Muscle of back (tissue), 11 donors: ENCODE measurements around the gene MICAL2. TPM values are rescaled to one million over a fixed set of nuclear protein-coding genes. Genes with fewer than 3 reads are reported as not detected.

Experiments
- DNase-seq, 3 donors: peaks; one replicate each; pipeline versions ENCODE4 v3.0.0 to v3.0.0-alpha.2; 2013
- polyA plus RNA-seq, 10 donors: library from polyadenylated mRNA; unstranded; fragments of 120-200 nt; gene quantifications; one replicate each; pipeline ENCODE4 v1.2.1, GENCODE V29; 2013; ENCODE audit not compliant: insufficient read length in 10 of 10

MICAL2 gene
- polyA plus RNA-seq, 10 donors, result 14.6 to 25.0 (median 22.0) TPM

DNA sequence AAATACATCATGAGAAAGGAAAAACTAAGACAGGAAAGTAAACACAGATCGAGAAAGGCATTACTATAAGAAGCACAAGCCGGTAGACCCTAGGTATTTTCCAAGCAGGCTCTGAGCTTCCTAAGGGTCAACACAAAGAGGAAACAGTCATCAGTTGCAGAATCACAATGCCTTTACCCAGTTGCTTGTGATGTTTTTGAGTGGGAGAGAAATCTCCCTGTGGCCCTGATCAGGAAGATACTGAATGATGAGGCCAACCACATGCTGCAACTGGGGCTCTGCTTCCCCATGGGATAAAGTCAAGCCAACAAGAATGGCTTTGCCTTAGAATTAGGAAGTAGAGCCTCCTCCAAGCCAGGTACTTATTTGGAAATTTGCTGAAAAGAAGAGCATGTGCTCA, 132.6 kb downstream of the MICAL2 start:
- no peak for DNase-seq

DNA sequence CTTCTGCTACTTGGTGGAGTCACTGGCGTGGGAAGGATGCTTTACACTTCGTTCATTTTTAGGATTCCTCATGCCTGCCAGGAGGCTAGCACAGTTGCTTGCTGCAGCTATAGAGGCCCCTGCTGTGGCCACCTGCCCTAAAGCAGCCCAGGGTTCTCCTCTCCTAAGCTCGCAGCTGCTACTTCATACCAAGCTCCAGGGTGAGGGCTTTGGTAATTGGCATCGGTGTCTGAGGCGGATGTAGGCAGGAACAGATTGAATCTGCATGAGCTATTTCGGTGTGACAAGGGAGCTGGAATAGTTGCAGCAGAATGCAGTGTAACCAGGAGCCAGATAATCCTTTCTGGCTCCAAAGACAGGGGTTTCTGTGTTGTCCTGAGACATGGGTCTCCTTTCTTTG, 133.1 kb downstream of the MICAL2 start:
- DNase-seq, result peak in 2 of 3 donors; percentile 35 to 88

DNA sequence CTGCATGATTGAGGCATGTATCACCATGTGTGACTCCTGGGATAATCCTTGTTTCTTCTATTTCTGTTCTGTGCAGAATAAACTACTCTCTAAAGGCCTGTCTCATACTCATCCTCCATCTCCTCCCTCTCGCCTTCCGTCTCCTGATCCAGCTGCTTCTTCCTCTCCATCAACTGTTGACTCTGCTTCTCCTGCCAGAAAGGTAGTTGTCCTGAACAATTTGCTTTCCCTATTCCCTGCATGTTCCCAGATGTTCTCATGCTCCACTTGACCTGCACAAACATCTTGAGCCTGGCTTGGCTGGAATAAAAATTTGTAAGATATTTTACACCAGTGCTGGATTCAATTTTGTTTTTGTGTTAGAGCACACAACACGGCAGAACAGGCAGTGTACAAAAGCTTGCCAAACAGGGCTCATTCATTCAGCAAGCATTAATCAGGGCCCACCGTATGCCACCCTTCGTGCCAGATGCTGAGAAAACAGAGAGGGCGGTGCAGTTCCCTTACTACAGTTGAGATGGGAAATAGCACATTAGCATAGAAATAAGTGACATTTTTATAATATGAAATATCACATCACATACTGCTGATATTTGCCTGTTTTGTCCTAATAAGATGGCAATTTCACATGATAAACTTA, 133.6 kb downstream of the MICAL2 start:
- DNase-seq, result peak in 1 of 3 donors; percentile 87

DNA sequence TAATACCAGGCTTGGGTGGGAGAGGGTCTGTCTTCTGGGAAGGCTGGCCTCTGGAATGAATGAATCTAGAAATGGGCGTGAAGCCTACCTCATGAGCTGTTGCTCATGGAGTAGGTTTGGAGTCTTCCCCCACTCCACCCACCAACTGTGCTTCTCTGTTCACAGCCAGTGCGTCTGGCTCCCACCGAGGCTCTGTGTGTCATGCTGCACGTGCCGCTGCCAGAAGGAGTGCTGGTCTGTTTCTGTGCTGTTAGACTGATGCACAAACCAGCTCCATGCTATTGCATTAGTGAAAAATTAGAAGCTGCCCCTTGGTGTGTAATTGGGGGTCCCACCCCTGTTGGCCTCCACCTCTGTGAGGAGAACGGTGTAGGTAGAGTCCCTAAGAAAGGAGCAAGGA, 134.7 kb downstream of the MICAL2 start:
- DNase-seq, result peak in 1 of 3 donors; percentile 68

DNA sequence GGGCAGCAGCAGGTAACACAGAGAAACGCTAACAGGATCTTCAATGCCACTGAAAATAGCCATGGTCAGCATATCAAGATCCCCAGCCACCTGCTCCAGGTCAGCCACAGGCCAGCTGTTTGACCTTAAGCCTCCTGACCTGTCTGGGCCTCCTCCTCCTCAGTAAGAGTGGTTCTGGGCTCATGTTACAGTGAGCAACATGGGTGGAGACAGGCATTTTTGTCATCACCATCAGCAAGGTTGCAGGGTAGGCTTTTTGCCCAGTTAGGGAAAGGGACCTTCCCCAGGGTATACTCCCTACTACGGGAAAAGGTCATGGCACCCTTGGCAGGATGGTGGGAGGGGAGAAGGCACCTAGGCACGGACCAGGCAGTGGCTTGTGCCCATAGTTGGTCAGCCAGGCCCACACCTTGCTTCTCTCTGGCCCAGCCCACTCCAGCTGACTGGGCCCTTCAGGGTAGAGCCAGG, 135.2 kb downstream of the MICAL2 start:
- no peak for DNase-seq

DNA sequence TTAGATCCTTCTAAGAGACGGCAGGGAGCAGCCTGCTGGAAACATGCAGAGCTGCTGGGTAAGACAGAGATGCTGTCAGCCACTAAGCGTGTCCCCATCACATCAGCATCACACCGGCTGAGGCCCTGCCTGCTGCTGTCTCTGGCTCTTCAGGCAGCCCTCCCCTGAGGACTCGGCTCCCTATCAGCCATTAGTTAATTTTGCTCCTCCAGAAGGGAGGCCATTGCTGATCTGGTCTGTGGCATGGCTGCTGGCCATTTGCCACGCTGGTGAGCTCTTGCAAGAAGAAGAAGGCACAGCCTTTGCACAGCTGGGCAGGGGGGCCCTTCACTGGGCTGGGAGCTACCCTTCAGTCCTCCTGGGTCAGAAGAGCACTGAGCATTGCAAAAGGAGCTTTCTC, 135.8 kb downstream of the MICAL2 start:
- DNase-seq, result no peak

DNA sequence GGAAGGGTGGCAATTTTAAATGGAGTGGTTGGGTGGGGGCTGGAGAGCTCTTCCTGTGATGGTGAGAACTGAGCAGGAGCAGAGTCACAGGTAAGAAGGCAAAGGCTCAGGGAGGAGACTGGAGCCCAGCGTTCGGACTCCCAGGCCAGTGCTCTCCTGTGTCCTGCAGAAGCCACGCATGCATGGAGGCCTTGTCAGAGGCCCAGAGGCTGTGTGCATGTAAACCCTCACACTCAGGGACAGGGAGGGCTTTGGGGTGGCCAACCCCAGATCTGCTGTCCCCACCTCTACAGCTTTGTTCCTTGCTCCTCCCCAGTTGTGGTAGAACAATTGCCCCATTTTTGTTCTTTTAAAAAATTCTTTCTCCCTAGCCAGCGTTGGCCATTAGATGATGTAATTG, 136.6 kb downstream of the MICAL2 start:
- no peak for DNase-seq

DNA sequence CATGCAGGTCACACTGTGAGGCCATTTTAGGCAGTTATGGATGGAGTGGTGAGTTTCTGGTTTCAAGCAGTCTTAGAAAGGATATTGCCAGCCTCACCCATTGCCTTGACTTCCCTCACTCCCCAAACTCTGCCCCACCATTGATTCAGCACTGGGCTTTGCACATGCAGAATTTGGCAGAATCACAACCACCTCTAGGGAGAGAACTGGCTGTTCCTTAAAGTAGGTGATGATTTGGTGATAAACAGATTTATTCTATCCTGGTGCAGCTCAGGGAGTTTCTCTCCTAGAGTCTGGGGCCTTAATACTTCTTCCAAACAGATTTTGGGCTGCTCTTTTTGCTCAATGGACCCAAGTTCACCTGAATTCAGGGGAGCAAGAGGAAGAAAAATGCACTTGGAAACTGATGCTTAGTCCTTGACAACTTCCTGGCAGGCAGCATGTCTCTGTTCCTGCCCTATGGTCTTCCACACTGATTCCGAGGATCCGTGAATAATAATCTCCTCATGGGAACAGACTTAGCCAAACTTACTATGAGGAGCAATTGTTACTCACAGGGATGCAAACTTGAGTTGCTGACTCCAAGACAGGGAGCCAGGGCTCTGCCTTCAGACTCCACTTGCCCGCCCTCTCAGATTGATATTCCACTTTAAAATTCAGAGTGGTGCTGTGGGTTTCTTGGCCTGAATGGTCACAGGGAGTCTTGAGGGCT, 137.3 kb downstream of the MICAL2 start:
- DNase-seq, result peak in 1 of 3 donors; percentile 73

DNA sequence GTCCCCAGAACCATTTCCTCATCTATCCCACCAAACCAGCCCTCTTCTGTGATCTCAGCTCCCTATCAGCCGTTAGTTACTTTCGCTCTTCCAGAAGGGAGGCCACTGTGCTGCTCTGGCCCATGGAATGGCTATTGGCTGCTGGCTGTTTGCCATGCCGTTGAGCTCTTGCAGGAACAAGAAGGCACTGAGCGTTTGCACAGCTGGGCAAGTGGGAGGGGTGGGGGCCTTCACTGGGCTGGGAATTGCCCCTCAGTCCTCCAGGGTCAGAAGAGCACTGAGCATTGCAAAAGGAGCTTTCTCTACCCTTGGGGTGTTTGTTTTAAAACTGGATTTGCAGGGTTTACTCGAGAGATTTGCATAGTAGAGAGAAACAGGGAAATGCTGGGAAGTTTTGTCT, 137.9 kb downstream of the MICAL2 start:
- DNase-seq, result peak in 1 of 3 donors; percentile 83

DNA sequence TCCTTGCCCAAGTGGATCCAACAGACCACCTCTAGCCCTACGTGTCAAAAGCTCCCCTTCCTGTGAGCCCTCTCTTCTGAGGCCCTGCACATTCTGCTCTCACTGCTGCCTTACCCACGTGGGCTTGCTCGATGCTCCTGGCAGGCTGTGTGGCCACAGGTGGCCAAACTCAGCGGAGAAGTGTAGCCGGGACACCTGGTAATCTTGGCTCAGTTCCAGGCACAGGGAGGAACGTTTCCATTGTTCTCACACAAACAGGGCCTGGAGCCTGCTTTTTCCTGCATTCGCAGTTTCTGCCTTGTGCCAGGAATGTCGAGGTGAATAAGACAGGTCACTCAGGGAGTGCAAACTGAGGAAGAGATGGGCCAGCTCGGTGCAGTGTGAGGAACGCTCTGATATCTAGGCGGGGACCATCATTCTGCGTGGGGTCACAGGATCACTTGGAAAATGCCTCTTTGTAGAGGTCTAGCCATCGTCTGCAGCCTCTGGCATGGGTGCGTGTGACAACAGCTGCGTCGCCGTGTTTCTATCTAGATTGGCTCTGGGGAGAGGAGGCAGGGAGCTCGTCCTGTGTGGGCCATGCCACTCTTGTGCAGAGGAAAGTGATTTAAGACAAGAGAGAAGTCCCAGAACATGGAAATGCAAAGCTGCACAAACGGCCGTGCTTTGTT, 139.3 kb downstream of the MICAL2 start:
- peak in 2 of 3 donors; percentile 54 to 89 for DNase-seq

DNA sequence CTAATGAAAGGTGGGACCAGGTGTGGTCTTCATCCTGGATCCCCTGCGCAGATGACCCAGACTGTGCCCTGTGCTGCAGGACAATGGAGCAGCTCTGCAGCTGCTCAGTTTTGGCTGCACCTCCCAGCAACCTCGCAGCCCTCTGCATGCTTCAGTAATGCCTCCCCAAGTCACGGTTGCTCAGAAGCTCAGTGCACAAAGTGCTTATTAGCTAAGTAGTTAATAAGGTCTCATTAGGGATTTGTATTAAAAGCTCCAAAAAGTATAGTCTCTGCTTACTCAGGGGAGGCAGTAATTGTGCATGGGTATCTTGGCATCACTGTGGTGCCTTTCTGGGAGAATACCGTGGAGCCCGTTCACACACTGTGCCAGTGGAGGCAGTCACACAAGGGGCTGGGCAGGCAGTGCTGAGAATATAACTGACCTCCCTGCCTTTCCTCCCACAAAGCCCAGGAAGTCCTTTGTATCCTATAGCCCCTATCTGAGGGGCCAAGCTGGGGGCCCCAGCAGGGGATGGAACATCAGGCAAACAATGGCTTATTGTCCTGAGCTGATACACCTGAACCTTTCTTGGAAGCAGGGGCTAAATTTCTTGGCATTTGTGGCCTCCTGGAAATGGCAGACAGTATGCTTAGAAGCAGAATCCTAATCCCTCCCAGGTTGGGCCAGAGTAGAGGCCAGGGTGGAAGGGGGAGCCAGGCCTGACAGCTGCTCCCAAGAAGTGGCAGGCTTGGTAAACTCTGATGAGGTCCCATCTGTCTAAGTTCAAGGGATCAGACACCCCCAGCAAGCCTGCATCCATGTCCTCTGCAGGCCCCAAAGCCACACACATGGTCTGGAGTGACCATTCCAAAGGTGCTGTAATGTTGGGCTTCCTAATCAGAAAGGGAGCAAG, 141.5 kb downstream of the MICAL2 start:
- peak in 1 of 3 donors; percentile 32 for DNase-seq

DNA sequence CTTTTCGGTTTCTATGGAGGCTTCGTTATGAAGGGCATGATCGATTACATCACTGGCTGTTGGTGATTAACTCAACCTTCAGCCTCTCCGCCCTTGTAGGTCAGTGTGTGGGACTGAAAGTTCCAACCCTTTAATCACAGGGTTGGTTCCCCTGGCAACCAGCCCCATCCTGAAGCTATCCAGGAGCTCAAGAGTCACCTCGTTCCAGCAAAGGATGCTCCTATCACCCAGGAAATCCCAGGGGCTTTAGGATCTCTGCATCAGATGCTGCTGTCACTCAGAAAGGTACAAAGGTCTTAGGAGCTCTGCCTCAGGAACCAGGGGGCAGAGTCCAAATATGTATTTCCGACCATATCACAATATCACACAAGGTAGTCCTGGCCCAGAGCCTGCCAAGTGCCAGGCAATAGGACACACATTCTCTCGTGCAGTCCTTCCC, 143.5 kb downstream of the MICAL2 start:
- DNase-seq, result no peak

DNA sequence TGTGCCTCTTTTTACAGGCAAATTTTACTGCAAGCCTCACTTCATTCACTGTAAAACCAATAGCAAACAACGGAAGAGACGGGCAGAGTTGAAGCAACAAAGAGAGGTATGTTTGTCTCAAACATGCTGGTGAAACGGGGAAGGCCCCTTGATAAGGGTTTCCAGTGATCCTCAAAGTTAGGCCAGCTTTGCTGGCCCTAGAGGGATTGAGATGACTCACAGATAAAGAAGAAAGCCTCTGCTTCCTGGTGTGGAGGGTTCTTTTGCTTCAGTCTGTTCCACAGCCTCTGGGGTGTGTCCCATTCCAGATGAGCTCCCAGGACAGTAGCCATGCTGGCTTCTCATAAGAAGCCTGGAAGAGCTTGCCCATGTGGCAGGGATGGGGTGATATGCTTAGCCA, 148.1 kb downstream of the MICAL2 start:
- DNase-seq, result no peak

DNA sequence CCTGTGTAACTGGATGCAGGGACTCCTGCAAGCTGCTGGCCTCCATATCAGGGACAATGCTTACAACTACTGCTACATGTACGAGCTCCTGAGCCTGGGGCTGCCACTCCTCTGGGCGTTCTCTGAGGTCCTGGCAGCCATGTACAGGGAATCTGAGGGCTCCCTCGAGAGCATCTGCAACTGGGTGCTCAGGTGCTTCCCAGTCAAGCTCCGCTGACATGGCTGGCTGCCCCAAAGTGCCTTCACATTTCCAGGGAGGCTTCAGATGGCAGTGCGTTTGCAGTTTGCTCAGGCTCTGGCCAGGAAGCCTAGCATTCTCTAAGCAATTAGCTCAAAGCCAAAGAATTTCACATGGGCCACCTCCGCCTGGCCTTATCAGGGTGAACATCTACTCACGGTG, 149.6 kb downstream of the MICAL2 start:
- no peak for DNase-seq

DNA sequence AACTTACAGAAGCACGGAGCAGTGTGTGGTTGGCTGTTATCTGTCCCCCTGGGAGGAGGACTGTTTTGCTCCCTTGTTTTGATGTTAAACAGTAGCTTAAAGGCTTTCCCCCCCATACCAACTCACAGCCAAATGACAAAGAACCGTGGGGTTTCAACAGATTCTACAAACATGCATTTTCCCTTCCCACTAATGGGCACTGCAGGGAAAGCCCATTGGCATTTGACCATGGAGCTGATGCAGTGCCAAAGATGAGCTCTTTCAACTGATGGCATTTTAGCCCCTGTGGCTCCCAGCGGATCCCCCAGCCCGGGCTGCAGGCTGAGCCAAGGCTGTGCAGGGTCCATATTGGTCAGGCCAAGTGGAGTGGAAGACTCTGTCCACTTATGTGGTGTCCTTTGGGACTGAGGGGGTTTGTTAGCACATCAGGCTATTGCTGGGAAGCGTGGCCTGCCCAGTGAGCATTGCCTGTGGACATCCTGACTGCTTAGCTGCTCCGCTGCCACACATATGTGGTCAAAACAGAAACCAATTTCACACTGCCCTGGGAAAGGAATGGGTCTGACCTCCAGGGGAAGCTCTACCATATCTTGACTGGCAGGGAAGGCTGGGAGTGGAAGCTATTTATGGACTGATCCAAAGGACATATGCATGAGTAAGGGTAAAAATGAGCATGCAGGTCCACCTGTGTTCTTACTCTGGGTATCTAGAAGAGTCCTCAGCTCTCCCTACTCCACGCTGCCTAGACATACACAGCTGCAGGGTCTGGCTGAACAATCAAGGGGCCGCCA, 150.5 kb downstream of the MICAL2 start:
- DNase-seq, result no peak

DNA sequence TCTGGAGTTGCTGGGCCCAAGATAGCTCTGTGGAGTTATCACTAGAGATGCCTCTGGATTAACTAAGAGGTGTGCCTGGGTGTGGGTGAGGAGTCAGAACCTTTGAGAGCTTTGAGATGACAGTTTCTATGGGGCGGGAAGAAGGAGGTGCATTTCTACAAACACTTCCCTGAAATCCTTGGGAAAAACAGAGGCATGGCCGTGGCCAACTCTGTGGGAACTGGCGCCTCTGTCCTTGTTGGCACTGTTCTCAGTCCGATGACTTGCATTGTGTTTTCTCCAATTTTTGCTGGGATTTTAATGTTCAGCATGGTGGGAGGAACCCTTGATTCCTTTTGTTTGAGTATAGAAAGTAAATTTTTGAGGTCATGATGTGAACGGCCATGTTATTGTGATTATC, 151.2 kb downstream of the MICAL2 start:
- DNase-seq, result no peak

DNA sequence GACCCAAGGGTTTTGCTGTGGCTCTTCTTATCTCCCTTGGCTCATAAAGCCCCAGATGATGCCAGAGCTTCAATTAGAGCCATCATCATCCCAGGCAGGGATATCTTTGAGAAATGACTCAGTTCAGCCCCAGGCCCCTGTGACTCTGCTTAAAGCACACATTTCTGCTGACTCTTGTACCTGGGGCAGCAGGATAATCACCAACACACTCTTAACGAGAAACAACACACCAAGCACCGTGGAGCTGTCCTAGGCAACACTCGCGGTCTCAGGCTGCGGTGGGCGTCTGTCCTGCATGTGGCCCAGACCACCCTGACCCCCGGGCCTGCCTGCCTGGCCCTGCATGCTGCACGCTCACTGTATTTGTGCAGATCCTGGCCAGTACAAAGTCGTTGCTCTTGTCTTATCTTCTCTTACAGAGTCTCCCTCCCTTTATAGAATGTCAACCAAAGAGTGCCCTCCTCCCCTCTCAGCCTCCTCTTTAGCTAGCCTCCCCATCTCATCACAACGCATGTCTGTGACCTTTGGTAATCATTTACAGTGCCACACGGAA, 152.8 kb downstream of the MICAL2 start:
- no peak for DNase-seq

DNA sequence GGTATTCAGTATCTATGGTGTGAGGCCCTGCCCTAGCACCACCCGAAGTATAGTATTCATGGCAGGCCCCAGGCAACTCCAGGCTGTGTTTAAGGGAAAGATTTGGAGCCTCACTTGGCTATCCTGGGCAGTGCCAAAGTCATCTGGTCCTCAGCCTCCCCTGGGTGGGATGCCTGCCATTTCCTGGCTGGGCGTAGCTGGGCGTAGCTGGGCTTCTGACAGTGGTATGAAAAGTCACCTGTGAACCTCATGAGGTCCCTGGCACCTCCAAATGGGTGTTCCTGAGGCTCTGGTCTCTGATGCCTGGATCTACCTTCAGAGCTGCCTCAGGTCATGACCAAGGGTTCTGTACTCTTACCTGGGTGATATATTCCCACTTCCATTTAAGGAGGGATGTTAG, 154.0 kb downstream of the MICAL2 start:
- DNase-seq, result no peak

DNA sequence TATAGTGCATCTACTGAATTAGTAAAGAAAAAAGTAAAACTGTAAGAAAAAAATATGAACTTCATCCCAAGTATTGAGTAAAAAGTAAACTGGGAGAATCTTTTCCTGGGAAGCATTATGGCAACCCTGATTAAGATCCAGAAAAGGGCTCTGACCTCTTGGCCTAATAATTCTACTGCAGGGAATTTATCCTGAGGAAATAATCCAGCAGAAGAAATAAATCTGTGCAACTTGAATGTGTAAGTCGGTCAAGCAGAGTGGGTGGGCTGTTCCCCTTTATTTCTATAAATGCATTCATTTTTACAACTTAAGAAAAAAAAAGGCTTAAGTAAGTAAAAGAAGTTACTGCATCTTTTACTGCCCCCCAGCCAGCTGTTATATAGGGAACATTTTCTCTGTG, 155.7 kb downstream of the MICAL2 start:
- peak in 1 of 3 donors; percentile 49 for DNase-seq

DNA sequence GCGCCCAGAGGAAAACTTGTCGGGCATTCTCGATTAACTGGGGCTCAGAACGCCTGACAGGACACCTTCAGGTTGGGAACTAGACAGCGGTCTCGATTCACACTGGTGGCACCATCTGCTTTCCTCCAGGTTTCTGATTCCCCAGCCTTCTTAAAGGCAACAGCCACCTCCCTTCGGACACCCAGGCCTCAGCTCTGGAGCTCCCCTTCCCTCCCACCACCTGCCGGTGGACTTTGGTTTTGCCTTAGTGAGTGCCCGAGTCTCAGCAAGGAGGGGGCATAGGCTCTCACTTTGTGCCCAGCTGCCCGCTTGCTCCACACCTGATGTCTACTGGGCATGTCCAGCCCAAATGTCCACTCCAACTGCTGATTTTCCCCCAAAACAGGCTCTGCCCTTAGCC, 156.6 kb downstream of the MICAL2 start:
- DNase-seq, result no peak

DNA sequence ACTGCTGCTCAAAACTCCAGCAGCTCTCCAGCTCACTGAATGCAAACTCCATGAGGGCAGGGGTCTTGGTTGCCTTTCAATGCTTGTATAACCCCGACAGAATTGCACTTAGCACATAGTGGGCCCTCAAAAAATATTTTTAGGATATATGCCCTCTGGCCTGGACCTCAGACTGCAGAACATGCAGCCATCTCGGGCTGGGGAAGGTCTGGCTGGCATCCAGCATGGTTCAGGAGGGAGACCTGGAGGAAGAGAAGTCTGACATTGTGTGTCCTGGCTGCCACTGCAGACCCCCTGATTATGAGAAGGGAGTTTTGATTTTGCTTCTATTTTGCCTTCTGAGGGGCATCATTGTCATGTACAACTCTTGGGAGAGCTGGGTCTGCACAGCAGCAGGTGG, 157.5 kb downstream of the MICAL2 start:
- DNase-seq, result no peak
